NCI-H1092 treated with DMSO at 0.1 percent for 48 hours (cell line): ENCODE measurements around the gene CEP68.
A peak's percentile ranks its signal among the peaks of the same experiment; 100 is the strongest.
"Not testable (repeated sequence)": the region's sequence is repeated elsewhere in the genome, so short reads cannot be mapped to it uniquely, and the experiment has no call there.

Experiments
- DNase-seq: peaks from one replicate; lab custom pipeline; 2025; lab: John Stamatoyannopoulos, UW

The CEP68 gene

GRCh38 chr2:65129826-65130663, 73.8 kb downstream of the CEP68 start, which contains the start of gene RAB1A:
TSS of gene RAB1A (minus strand) at chr2:65130106. CDS start at chr2:65129915, 191 bp downstream.
- DNase-seq, result peak; percentile 96

DNA sequence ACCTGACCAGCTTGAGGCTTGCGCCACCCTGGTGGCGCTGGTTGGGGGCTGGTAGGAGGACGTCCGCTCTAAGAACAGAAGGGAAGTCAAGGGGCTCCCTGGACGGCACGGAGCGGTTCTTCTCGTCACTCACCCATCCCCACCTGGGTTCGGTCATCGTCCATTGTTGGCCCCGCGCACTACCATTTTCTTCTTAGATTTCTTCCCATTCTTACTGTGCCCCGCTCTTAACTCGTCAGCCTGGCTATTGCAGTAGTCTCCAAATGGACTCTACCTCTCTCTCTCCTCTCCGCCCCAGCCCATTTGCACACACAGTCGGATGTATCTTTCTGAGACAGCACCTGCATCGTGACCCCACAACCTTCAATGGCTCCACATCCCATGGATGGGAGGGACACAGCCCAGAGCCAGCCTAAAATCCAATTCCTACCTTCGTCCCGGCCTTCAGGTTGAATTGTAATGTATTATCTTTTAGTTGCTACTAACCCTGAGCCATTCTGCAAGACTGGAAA, 74.5 kb downstream of the CEP68 start:
- peak; percentile 63 for DNase-seq

- DNase-seq, result not testable (repeated sequence)
Measured at GRCh38 chr2:65132930-65133329, 76.7 kb downstream of the CEP68 start.

GRCh38 chr2:65133626-65134025, 77.4 kb downstream of the CEP68 start:
- DNase-seq, result no peak

DNA sequence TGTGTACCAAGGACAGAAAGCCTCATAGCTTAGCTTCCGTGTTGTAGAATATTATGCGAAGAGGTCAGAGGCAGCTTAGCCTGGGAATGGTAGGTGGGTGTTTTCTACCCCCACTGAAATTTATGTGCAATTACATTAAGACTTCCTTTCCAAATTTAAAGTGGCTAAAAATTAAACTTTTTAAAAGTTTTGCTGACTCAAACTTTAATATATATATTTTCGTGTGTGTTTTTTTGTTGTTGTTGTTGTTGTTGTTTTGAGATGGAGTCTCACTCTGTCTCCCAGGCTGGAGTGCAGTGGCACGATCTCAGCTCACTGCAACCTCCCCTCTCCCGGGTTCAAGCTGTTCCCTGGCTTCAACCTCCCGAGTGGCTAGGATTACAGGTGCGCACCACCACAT, 77.9 kb downstream of the CEP68 start:
- no peak for DNase-seq

- no peak for DNase-seq
Measured at GRCh38 chr2:65136253-65136652, 80.0 kb downstream of the CEP68 start.
